GM12878 (cell line): ENCODE results near the gene ADGRB2. TPM values are rescaled to one million over a fixed set of nuclear protein-coding genes. Genes with fewer than 3 reads are reported as not detected.
A peak's percentile ranks its signal among the peaks of the same experiment; 100 is the strongest.

Experiments
- ASH2L ChIP-seq: fragments of 300-600, 200-600 bp; sonication (generic); IDR thresholded peaks from 2 replicates; pipeline ENCODE4 v1.6.1; 2017; ENCODE audit warnings: low read depth, mild to moderate bottlenecking, borderline replicate concordance
- BCL3 ChIP-seq: IDR thresholded peaks from 2 replicates; pipeline ENCODE4 v1.6.1; 2011; ENCODE audit warnings: borderline replicate concordance, low read depth, mild to moderate bottlenecking, moderate library complexity, low read length; ENCODE audit not compliant: insufficient read depth, poor library complexity, severe bottlenecking
- BRCA1 ChIP-seq: IDR thresholded peaks from 2 replicates; pipeline ENCODE4 v1.6.1; 2011; ENCODE audit warnings: low read depth, low read length, improper control_type of control experiment
- CBFB ChIP-seq: IDR thresholded peaks from 2 replicates; pipeline ENCODE4 v1.6.1; 2016; ENCODE audit warnings: antibody characterized with exemption, low read depth
- CHD1 ChIP-seq: IDR thresholded peaks from 2 replicates; pipeline ENCODE4 v1.6.1; 2012; ENCODE audit warnings: low read depth, low read length, improper control_type of control experiment
- CHD2 ChIP-seq: IDR thresholded peaks from 2 replicates; pipeline ENCODE4 v1.6.1; 2011; ENCODE audit warnings: low read depth, low read length, improper control_type of control experiment, borderline replicate concordance
- EGR1 ChIP-seq, 2 experiments: IDR thresholded peaks; 1 replicate in 1 of 2; 2 replicates in 1 of 2; pipeline ENCODE4 v1.6.1; 2011 to 2012; ENCODE audit warnings: low read depth in 2 of 2, low read length in 2 of 2, borderline replicate concordance in 1 of 2, mild to moderate bottlenecking in 1 of 2, moderate library complexity in 1 of 2
- FOXK2 ChIP-seq: fragments of 450-650 bp; IDR thresholded peaks from 2 replicates; pipeline ENCODE4 v1.6.1; 2017; ENCODE audit warnings: mild to moderate bottlenecking, moderate library complexity
- IKZF1 ChIP-seq: fragments of 450-650 bp; conservative IDR thresholded peaks from 2 replicates; pipeline ENCODE4 v1.6.1; 2017; ENCODE audit warnings: antibody characterized with exemption, mild to moderate bottlenecking
- KDM1A ChIP-seq: fragments of 200-600 bp; sonication (generic); IDR thresholded peaks from 2 replicates; pipeline ENCODE4 v1.6.1; 2016; ENCODE audit warnings: borderline replicate concordance
- KLF5 ChIP-seq: fragments of 450-650 bp; IDR thresholded peaks from 2 replicates; pipeline ENCODE4 v1.6.1; 2014; ENCODE audit warnings: mild to moderate bottlenecking; ENCODE audit not compliant: partially characterized antibody
- MEF2A ChIP-seq: IDR thresholded peaks from 2 replicates; pipeline ENCODE4 v1.6.1; 2011; ENCODE audit warnings: low read depth, mild to moderate bottlenecking, low read length, moderate library complexity; ENCODE audit not compliant: insufficient read depth
- MYC ChIP-seq: IDR thresholded peaks from 2 replicates; pipeline ENCODE4 v1.6.1; 2011; ENCODE audit warnings: mild to moderate bottlenecking, low read length, moderate library complexity, inconsistent platforms; ENCODE audit not compliant: insufficient read depth, insufficient replicate concordance, insufficient read length, severe bottlenecking
- NFXL1 ChIP-seq: fragments of 450-650 bp; IDR thresholded peaks from 2 replicates; pipeline ENCODE4 v1.6.1; 2017; ENCODE audit warnings: antibody characterized with exemption, mild to moderate bottlenecking, borderline replicate concordance
- NFYA ChIP-seq: IDR thresholded peaks from 2 replicates; pipeline ENCODE4 v1.6.1; 2011; ENCODE audit warnings: low read depth, mild to moderate bottlenecking, low read length, improper control_type of control experiment, borderline replicate concordance
- NR2C2 ChIP-seq: IDR thresholded peaks from 2 replicates; pipeline ENCODE4 v1.6.1; 2011; ENCODE audit warnings: borderline replicate concordance, low read depth; ENCODE audit not compliant: control insufficient read depth, insufficient read length
- NRF1 ChIP-seq: conservative IDR thresholded peaks from 2 replicates; pipeline ENCODE4 v1.6.1; 2011; ENCODE audit warnings: mild to moderate bottlenecking, low read depth, low read length, improper control_type of control experiment
- PML ChIP-seq: IDR thresholded peaks from 2 replicates; pipeline ENCODE4 v1.6.1; 2012; ENCODE audit warnings: low read length, inconsistent platforms
- RELA ChIP-seq: fragments of 450-650 bp; IDR thresholded peaks from 2 replicates; pipeline ENCODE4 v1.8.0; 2014; ENCODE audit warnings: borderline replicate concordance; ENCODE audit not compliant: partially characterized antibody
- REST ChIP-seq: IDR thresholded peaks from 2 replicates; pipeline ENCODE4 v1.6.1; 2012; ENCODE audit warnings: mild to moderate bottlenecking, low read depth, low read length
- SMAD5 ChIP-seq: IDR thresholded peaks from 2 replicates; pipeline ENCODE4 v1.6.1; 2016; ENCODE audit warnings: antibody characterized with exemption, low read depth
- SUZ12 ChIP-seq: fragments of 200-600 bp; sonication (generic); IDR thresholded peaks from one replicate; pipeline ENCODE4 v1.6.1; 2018; ENCODE audit warnings: antibody characterized with exemption, mild to moderate bottlenecking; ENCODE audit not compliant: unreplicated experiment
- TBL1XR1 ChIP-seq: IDR thresholded peaks from 2 replicates; pipeline ENCODE4 v1.6.1; 2012; ENCODE audit warnings: low read depth, low read length, improper control_type of control experiment
- TCF12 ChIP-seq: IDR thresholded peaks from 2 replicates; pipeline ENCODE4 v1.6.1; 2011; ENCODE audit warnings: low read depth, mild to moderate bottlenecking, low read length
- WRNIP1 ChIP-seq: IDR thresholded peaks from 2 replicates; pipeline ENCODE4 v1.6.1; 2011; ENCODE audit warnings: low read depth, low read length, improper control_type of control experiment, borderline replicate concordance
- YY1 ChIP-seq: IDR thresholded peaks from 2 replicates; pipeline ENCODE4 v1.6.1; 2011; ENCODE audit warnings: low read depth, mild to moderate bottlenecking, low read length
- ZBED1 ChIP-seq: IDR thresholded peaks from 2 replicates; pipeline ENCODE4 v1.6.1; 2016; ENCODE audit warnings: borderline replicate concordance
- ZNF384 ChIP-seq: IDR thresholded peaks from 2 replicates; pipeline ENCODE4 v1.6.1; 2012; ENCODE audit warnings: low read depth, mild to moderate bottlenecking, low read length, improper control_type of control experiment, borderline replicate concordance
- polyA plus RNA-seq, 11 experiments: library from polyadenylated mRNA; depleted of rRNA in 4 of 11; unstranded in 6 of 11; stranded (reverse) in 5 of 11; fragments of >200 nt; fragmentation: Nextera tagmentation in 4 of 11; fragmentation: Illumina TruSeq in 1 of 11; extraction: Ambion mirVana in 4 of 11; extraction: Trizol in 1 of 11; gene quantifications; 1 replicate in 1 of 11; 2 replicates in 10 of 11; pipeline versions ENCODE4 v1.2.1 to v1.2.3, GENCODE V29; 2011 to 2016; ENCODE audit warnings: inconsistent platforms in 2 of 11, missing spikeins in 2 of 11, low read depth in 1 of 11
- total RNA-seq, 4 experiments: library from RNA; depleted of rRNA in 3 of 4; stranded (reverse); fragments of >200 nt in 3 of 4; fragmentation: Illumina TruSeq in 1 of 4; extraction: Trizol in 1 of 4; gene quantifications; 2 replicates each; pipeline versions ENCODE4 v1.2.1 to v1.2.3, GENCODE V29; 2013 to 2021

ADGRB2 gene
- total and polyA plus RNA-seq, 10 of the 15 experiments (the other 5 are each of a cell fraction or from before 2014, with no cell fraction given), result 0.11 to 0.33 (median 0.18) TPM; not detected in 4

- no peak for TF ChIP-seq PML
- no peak for TF ChIP-seq NR2C2
- TF ChIP-seq BCL3, result no peak
- no peak for TF ChIP-seq CBFB
- no peak for TF ChIP-seq ZBED1
- 0 out of 2 replicates have a peak, but pooled peaks have one; percentile 69 for TF ChIP-seq ASH2L
- no peak for TF ChIP-seq MYC
- TF ChIP-seq IKZF1, result 0 out of 2 replicates have a peak, but pooled peaks have one; percentile 62
- TF ChIP-seq CHD1, result no peak
- TF ChIP-seq ZNF384, result no peak
- TF ChIP-seq SUZ12, result no peak
- no peak for TF ChIP-seq NFYA
- no peak for TF ChIP-seq FOXK2
- TF ChIP-seq CHD2, result no peak
- no peak for TF ChIP-seq TBL1XR1
- no peak for TF ChIP-seq REST
- no peak for TF ChIP-seq KDM1A
- TF ChIP-seq WRNIP1, result no peak
- 0 out of 3 replicates have a peak, but pooled peaks of 1 of the 2 experiments have one; percentile 3 for TF ChIP-seq EGR1 (IDR thresholded peaks at IDR 0.05; ENCODE audit: borderline replicate concordance in 1 of 2, low read depth in 2 of 2, low read length in 2 of 2)
- TF ChIP-seq MEF2A, result no peak
- peak; percentile 29 for TF ChIP-seq KLF5
- TF ChIP-seq YY1, result 0 out of 2 replicates have a peak, but pooled peaks have one; percentile 24
- no peak for TF ChIP-seq BRCA1
- TF ChIP-seq SMAD5, result no peak
- TF ChIP-seq TCF12, result no peak
- TF ChIP-seq NRF1, result peak; percentile 52; the same call in 1 of the 2 replicates
- TF ChIP-seq RELA, result no peak
- no peak for TF ChIP-seq NFXL1
Observed at GRCh38 chr1:31788138-31788824, 24.1 kb upstream of the ADGRB2 start (continued).
